Subcutaneous adipose tissue (tissue), 4 donors: ENCODE measurements around the gene ACTG1. TPM values are rescaled to one million over a fixed set of nuclear protein-coding genes. Genes with fewer than 3 reads are reported as not detected.

Source experiments
- CTCF ChIP-seq: fragments of 450-650 bp; IDR thresholded peaks from one replicate; pipeline ENCODE4 v1.5.1; 2016; ENCODE audit warnings: low read depth, mild to moderate bottlenecking, control low read depth, antibody characterized with exemption, moderate library complexity
- total RNA-seq, 4 donors: library from RNA; depleted of rRNA; stranded (reverse); fragments of >200 nt; gene quantifications; one replicate each; pipeline ENCODE4 v1.1.0, GENCODE V29; 2016

Gene ACTG1
- total RNA-seq, 4 donors from 2014 or later, result 1,095 to 1,902 (median 1,493) TPM

GRCh38 chr17:81468770-81469121 is 43.9 kb downstream of the ACTG1 start:
- no peak for TF ChIP-seq CTCF

DNA sequence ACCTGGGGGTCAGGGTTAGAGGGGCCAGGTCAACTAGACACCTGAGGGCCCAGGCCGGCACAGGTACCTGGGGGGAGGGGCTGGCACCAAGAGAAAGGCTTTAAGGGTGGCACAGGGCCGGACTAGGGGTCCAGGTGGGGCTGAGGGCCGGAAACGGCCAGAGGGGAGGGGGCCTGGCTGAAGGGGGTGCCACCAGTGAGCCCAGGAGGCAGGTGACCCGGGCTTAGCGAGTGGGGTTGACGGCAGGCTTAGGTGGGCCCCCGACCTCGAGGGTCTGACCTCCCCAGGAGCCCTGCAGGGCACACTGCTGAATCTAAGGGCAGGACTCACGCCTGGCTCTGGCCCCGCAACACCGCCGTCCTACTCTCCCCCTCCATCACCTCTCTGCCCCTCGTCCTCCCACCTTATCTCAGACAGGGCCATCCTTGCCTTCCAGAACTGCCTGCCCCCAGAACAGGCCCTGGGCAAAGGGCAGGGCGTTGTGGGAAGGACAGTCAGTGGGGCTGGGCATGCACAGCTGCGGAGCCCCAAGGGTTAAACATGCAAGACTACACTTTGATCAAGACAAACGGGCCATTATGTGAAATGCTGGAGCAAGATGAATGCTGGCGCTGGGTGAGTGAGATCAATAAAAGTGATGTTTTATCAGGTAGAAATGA is 44.4 kb downstream of the ACTG1 start:
- TF ChIP-seq CTCF, result no peak

DNA sequence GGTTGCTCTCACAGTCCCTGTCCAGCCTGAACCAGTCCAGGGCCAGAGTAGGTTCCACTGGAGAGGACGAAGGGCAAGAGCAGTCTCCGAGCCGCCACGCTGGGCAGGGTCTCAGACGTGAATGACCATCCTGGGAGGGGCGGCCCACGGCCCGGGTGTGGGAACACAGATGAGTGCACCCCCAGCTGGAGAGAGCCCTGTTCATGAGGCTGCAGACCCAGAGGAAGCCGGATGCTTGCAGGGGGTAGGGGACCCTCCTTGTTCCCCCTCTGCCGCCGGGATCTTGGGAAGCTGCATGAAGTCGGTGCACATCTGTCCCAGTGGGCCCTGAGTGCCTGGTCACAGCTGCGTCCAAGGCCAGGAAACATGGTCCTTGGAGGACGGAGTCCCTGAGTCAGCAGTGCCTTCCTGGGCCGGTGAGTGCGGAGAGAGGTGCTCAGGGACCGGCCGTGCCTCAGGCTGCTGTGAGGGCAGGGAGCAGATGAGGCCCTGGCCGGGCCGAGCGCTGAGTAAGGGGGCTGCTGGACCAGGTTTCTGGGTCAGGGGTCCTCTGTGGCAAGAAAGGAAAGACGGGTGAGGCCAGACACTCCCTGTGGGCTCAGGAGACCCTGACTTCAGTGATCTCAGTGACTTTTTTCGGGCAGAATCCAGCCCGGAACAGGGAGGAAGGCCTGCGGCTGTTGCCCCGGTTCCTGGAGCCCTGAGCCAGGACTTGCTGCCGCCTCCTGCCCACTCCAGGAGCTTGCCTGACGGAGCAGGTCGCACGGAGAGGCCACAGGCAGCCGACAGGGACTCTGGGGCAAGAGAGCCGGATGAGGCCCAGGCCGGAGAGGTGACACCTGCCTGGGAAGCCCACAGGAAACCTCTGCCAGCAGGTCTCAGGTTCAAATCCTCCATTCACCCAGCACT is 45.8 kb downstream of the ACTG1 start:
- no peak for TF ChIP-seq CTCF

DNA sequence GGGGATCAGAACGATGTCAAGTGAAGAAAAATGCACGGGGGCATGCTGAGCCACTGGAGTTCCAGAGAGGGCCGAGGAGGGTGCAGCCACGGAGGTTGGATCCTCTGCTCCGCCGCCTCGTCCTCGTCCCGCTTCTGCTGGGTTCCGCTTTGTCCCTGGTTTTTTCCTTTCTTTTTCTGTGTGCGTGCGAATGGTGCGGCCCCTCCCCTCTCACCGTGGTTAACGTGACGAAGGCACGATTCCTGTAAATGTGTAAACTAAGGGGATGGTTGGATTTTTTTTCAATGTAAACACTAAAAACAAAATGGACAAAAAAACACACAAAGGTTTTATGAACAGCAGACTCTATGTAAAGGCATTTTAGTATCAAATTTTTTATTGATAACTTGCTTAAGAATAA is 46.7 kb downstream of the ACTG1 start:
- TF ChIP-seq CTCF, result no peak

GRCh38 chr17:81464586-81464985 is 48.0 kb downstream of the ACTG1 start:
- no peak for TF ChIP-seq CTCF

DNA sequence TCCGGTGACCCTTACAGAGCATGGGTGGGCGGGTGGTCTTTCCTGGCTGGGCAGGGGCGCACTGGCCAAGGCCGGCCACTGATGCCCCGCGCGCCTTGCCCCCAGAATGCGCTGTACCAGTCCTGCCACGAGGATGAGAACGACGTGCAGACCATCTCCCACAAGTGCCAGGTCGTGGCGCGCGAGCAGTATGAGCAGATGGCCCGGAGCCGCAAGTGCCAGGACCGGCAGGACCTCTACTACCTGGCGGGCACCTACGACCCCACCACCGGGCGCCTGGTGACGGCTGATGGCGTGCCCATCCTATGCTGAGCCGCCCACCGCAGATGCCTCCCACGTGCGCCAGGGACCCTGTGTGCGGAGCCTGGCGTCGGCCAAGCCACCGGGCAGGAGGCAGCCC is 49.1 kb downstream of the ACTG1 start:
- no peak for TF ChIP-seq CTCF

DNA sequence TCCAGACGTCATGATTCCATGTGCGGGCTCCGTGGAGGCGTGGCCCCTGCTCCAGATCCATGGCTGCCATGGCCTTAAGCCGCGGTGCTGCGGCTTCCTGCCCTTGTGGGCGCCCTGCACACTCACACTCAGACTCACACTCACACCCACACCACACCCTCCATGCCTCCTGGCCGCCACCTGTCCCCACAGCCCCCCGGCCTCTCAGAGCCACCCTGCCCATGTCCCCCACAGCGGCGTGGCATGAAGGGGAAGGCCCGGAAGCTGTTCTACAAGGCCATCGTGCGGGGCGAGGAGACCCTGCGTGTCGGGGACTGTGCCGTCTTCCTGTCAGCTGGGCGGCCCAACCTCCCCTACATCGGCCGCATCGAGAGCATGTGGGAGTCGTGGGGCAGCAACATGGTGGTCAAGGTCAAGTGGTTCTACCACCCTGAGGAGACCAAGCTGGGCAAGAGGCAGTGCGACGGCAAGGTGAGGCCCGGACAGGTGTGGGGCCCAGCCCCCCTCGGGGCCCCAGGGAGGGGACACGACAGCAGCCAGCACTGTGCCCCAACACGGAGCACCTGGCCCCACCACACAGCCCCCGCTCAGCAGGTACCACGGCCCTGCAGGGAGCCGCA is 50.0 kb downstream of the ACTG1 start:
- no peak for TF ChIP-seq CTCF
